Omental fat pad (tissue), 4 donors: Measurements from ENCODE around the gene PPP2R2C. TPM values are rescaled to one million over a fixed set of nuclear protein-coding genes. Genes with fewer than 3 reads are reported as not detected.

ENCODE experiments used
- ATAC-seq: fragments of 150-250 bp; one replicate; pipeline ENCODE4 v1.9.1; 2016; ENCODE audit warnings: mild to moderate bottlenecking, moderate library complexity; ENCODE audit not compliant: low FRiP score
- DNase-seq: peaks from one replicate; pipeline ENCODE4 v3.0.0-alpha.2; 2019; ENCODE audit warnings: low spot score
- CTCF ChIP-seq, 3 donors: fragments of 450-650 bp; IDR thresholded peaks; one replicate each; pipeline ENCODE4 v1.5.1; 2016 to 2017; ENCODE audit warnings: antibody characterized with exemption in 3 of 3, mild to moderate bottlenecking in 3 of 3, moderate library complexity in 2 of 3
- total RNA-seq, 4 donors: library from RNA; depleted of rRNA; stranded (reverse); fragments of >200 nt; gene quantifications; one replicate each; pipeline ENCODE4 v1.1.0, GENCODE V29; 2016

The PPP2R2C gene
- total RNA-seq, 4 donors from 2014 or later, result 0.38 to 1.7 (median 0.68) TPM

- no peak for TF ChIP-seq CTCF (IDR thresholded peaks at IDR 0.05)
- ATAC-seq (peak; percentile 83), DNase-seq (no peak)
Observed at GRCh38 chr4:6439120-6439762, 33.2 kb downstream of the PPP2R2C start.

GRCh38 chr4:6437826-6438238, 34.6 kb downstream of the PPP2R2C start:
- no peak for DNase-seq
- no peak for TF ChIP-seq CTCF (IDR thresholded peaks at IDR 0.05)
- peak; percentile 72 for ATAC-seq

GRCh38 chr4:6435010-6435409, 37.4 kb downstream of the PPP2R2C start:
- ATAC-seq (no peak), DNase-seq (no peak)
- TF ChIP-seq CTCF (IDR thresholded peaks at IDR 0.05), result no peak

- TF ChIP-seq CTCF (IDR thresholded peaks at IDR 0.05), result no peak
- ATAC-seq (no peak), DNase-seq (no peak)
Observed at GRCh38 chr4:6430927-6431326, 41.5 kb downstream of the PPP2R2C start.

GRCh38 chr4:6427439-6428090, 44.8 kb downstream of the PPP2R2C start:
- DNase-seq (no peak), ATAC-seq (no peak)
- TF ChIP-seq CTCF (IDR thresholded peaks at IDR 0.05), result no peak

GRCh38 chr4:6426571-6427438, 45.6 kb downstream of the PPP2R2C start:
- TF ChIP-seq CTCF (IDR thresholded peaks at IDR 0.05), result no peak
- ATAC-seq (no peak), DNase-seq (no peak)
